GM19239 (cell line): Measurements from ENCODE around the gene PLD3.

ENCODE experiments used
- DNase-seq: peaks from one replicate; pipeline ENCODE4 v3.0.0; 2011; ENCODE audit warnings: low spot score; ENCODE audit not compliant: insufficient read length
- FAIRE-seq: peaks from 2 replicates; lab custom pipeline; 2011; peaks lifted over from hg19 to GRCh38; lab: Jason Lieb, UNC

Gene PLD3

GRCh38 chr19:40410030-40410389 lies 61.5 kb downstream of the PLD3 start:
- FAIRE-seq (no peak), DNase-seq (no peak)

- FAIRE-seq (no peak), DNase-seq (no peak)
These were observed 62.8 kb downstream of the PLD3 start for GRCh38 chr19:40411125-40411842.

GRCh38 chr19:40411958-40412499 lies 63.5 kb downstream of the PLD3 start:
- FAIRE-seq (no peak), DNase-seq (no peak)

- FAIRE-seq (no peak), DNase-seq (no peak)
These were observed 64.4 kb downstream of the PLD3 start for GRCh38 chr19:40412866-40413265.

- DNase-seq (no peak), FAIRE-seq (no peak)
These were observed 64.9 kb downstream of the PLD3 start, which contains the start of gene PRX for GRCh38 chr19:40413291-40413845. PRX (minus strand) TSS chr19:40413378; CDS start chr19:40407932, 5,446 bp downstream.

GRCh38 chr19:40414542-40415535 lies 66.3 kb downstream of the PLD3 start:
- FAIRE-seq (no peak), DNase-seq (no peak)

GRCh38 chr19:40415768-40416167 lies 67.3 kb downstream of the PLD3 start:
- FAIRE-seq (peak; percentile 51), DNase-seq (no peak)

GRCh38 chr19:40416918-40417642 lies 68.6 kb downstream of the PLD3 start:
- no peak for DNase-seq
- peak; percentile 62 for FAIRE-seq

GRCh38 chr19:40417643-40417981 lies 69.1 kb downstream of the PLD3 start:
- DNase-seq (no peak), FAIRE-seq (no peak)

- no peak for FAIRE-seq
- DNase-seq, result no peak
These were observed 69.5 kb downstream of the PLD3 start for GRCh38 chr19:40418040-40418439.

GRCh38 chr19:40419066-40419612 lies 70.6 kb downstream of the PLD3 start:
- no peak for FAIRE-seq
- DNase-seq, result no peak

- no peak for DNase-seq
- FAIRE-seq, result no peak
These were observed 71.3 kb downstream of the PLD3 start for GRCh38 chr19:40419780-40420179.

GRCh38 chr19:40420451-40420765 lies 71.9 kb downstream of the PLD3 start:
- FAIRE-seq (peak; percentile 49), DNase-seq (no peak)

- FAIRE-seq, result peak; percentile 88
- DNase-seq, result peak; percentile 54
These were observed 72.6 kb downstream of the PLD3 start for GRCh38 chr19:40420766-40421765.

GRCh38 chr19:40421993-40422747 lies 73.7 kb downstream of the PLD3 start:
- FAIRE-seq, result no peak
- no peak for DNase-seq

- no peak for FAIRE-seq
- no peak for DNase-seq
These were observed 74.5 kb downstream of the PLD3 start for GRCh38 chr19:40422748-40423566.

- FAIRE-seq, result no peak
- DNase-seq, result no peak
These were observed 75.4 kb downstream of the PLD3 start for GRCh38 chr19:40423938-40424337.
